GM23338 (cell line): Measurements from ENCODE around the gene NEURL3. TPM values are rescaled to one million over a fixed set of nuclear protein-coding genes. Genes with fewer than 3 reads are reported as not detected.

Experiments
- ATAC-seq: fragments of 200-7000 bp; cut with Tn5 transposase; 3 replicates; pipeline ENCODE4 v1.9.1; 2020
- DNase-seq: peaks from one replicate; pipeline ENCODE4 v3.0.0-alpha.2; 2015; ENCODE audit warnings: low spot score
- H2AFZ ChIP-seq: fragments of 200-600 bp; sonication (generic); 2 replicates; pipeline ENCODE4 v1.8.0; 2016; ENCODE audit warnings: antibody characterized with exemption, mild to moderate bottlenecking, moderate library complexity
- H3F3A ChIP-seq: fragments of 200-600 bp; sonication (generic); replicated peaks from 2 replicates; pipeline ENCODE4 v1.8.0; 2017; ENCODE audit warnings: antibody characterized with exemption, mixed run types, low read depth
- H3K27ac ChIP-seq: fragments of 200-600 bp; sonication (generic); 2 replicates; pipeline ENCODE4 v1.6.1; 2016; ENCODE audit warnings: low read depth
- H3K27me3 ChIP-seq: fragments of 200-600 bp; sonication (generic); 2 replicates; pipeline ENCODE4 v1.8.0; 2016; ENCODE audit warnings: mild to moderate bottlenecking, mixed run types, moderate library complexity; ENCODE audit not compliant: insufficient read depth
- H3K36me3 ChIP-seq: fragments of 200-600 bp; sonication (generic); 2 replicates; pipeline ENCODE4 v1.8.0; 2016; ENCODE audit warnings: mild to moderate bottlenecking; ENCODE audit not compliant: insufficient read depth
- H3K4me1 ChIP-seq: fragments of 200-600 bp; sonication (generic); 2 replicates; pipeline ENCODE4 v1.8.0; 2016; ENCODE audit warnings: mild to moderate bottlenecking, moderate library complexity; ENCODE audit not compliant: insufficient read depth
- H3K4me2 ChIP-seq: fragments of 200-600 bp; sonication (generic); 2 replicates; pipeline ENCODE4 v1.7.1; 2017; ENCODE audit warnings: mixed run types
- H3K4me3 ChIP-seq: fragments of 200-600 bp; sonication (generic); 2 replicates; pipeline ENCODE4 v1.6.1; 2016; ENCODE audit warnings: mixed run types
- H3K79me2 ChIP-seq: fragments of 200-600 bp; sonication (generic); replicated peaks from 2 replicates; pipeline ENCODE4 v1.8.0; 2017; ENCODE audit warnings: mild to moderate bottlenecking; ENCODE audit not compliant: insufficient read depth
- H3K9me2 ChIP-seq: fragments of 200-600 bp; sonication (generic); 2 replicates; pipeline ENCODE4 v1.8.0; 2017; ENCODE audit not compliant: insufficient read depth
- H4K20me1 ChIP-seq: fragments of 200-600 bp; sonication (generic); replicated peaks from 2 replicates; pipeline ENCODE4 v1.8.0; 2017; ENCODE audit warnings: mild to moderate bottlenecking; ENCODE audit not compliant: insufficient read depth
- H3K27ac Mint-ChIP-seq: 2 replicates; pipeline ENCODE4 v1.8.0; 2020; ENCODE audit warnings: inconsistent platforms, mild to moderate bottlenecking, moderate library complexity, mixed read lengths
- H3K27me3 Mint-ChIP-seq: 3 replicates; pipeline ENCODE4 v1.8.0; 2022; ENCODE audit warnings: low read depth, mild to moderate bottlenecking, moderate library complexity, mixed read lengths, inconsistent platforms; ENCODE audit not compliant: insufficient read depth, poor library complexity
- H3K36me3 Mint-ChIP-seq: 3 replicates; pipeline ENCODE4 v1.8.0; 2021; ENCODE audit warnings: low read depth, mild to moderate bottlenecking, inconsistent platforms, moderate library complexity, mixed read lengths
- H3K4me1 Mint-ChIP-seq: 3 replicates; pipeline ENCODE4 v1.8.0; 2020; ENCODE audit warnings: mild to moderate bottlenecking, inconsistent platforms, mixed read lengths
- H3K4me3 Mint-ChIP-seq: 3 replicates; pipeline ENCODE4 v1.8.0; 2021; ENCODE audit warnings: moderate library complexity, mild to moderate bottlenecking, inconsistent platforms, mixed read lengths
- H3K9me3 Mint-ChIP-seq: 3 replicates; pipeline ENCODE4 v1.8.0; 2020; ENCODE audit warnings: moderate library complexity, mild to moderate bottlenecking, inconsistent platforms, mixed read lengths
- CREB1 ChIP-seq: fragments of 250-450 bp; sonication (Bioruptor Pico); IDR thresholded peaks from 2 replicates; pipeline ENCODE4 v1.5.0; 2020; ENCODE audit warnings: low read depth, mild to moderate bottlenecking, moderate library complexity
- EZH2 ChIP-seq: fragments of 200-600 bp; sonication (generic); IDR thresholded peaks from one replicate; pipeline ENCODE4 v1.8.0; 2017; ENCODE audit warnings: antibody characterized with exemption, mild to moderate bottlenecking, low read depth; ENCODE audit not compliant: unreplicated experiment
- EZH2phosphoT487 ChIP-seq: fragments of 200-600 bp; sonication (generic); IDR thresholded peaks from one replicate; pipeline ENCODE4 v1.8.1; 2018; ENCODE audit warnings: antibody characterized with exemption; ENCODE audit not compliant: unreplicated experiment
- JUNB ChIP-seq: IDR thresholded peaks from one replicate; pipeline ENCODE4 v1.6.1; 2016; ENCODE audit warnings: antibody characterized with exemption; ENCODE audit not compliant: unreplicated experiment
- NANOG ChIP-seq: IDR thresholded peaks from 2 replicates; pipeline ENCODE4 v1.6.1; 2016; ENCODE audit warnings: antibody characterized with exemption, borderline replicate concordance
- POLR2AphosphoS5 ChIP-seq: IDR thresholded peaks from 2 replicates; pipeline ENCODE4 v1.6.1; 2016; ENCODE audit warnings: antibody characterized with exemption, low read depth
- STAT1 ChIP-seq: IDR thresholded peaks from one replicate; pipeline ENCODE4 v1.6.1; 2016; ENCODE audit warnings: antibody characterized with exemption; ENCODE audit not compliant: unreplicated experiment
- ZNF114 ChIP-seq: fragments of 250-450 bp; sonication (Bioruptor Pico); IDR thresholded peaks from 2 replicates; pipeline ENCODE4 v1.5.0; 2020; ENCODE audit warnings: mild to moderate bottlenecking, moderate library complexity
- ZNF331 ChIP-seq: fragments of 250-450 bp; sonication (Bioruptor Pico); IDR thresholded peaks from 2 replicates; pipeline ENCODE4 v1.5.0; 2020; ENCODE audit warnings: low read depth, mild to moderate bottlenecking, moderate library complexity
- polyA plus RNA-seq: library from polyadenylated mRNA; unstranded; fragments of >200 nt; fragmentation: Nextera tagmentation; extraction: Ambion mirVana; gene quantifications from 2 replicates; pipeline ENCODE4 v1.2.1, GENCODE V29; 2016
- total RNA-seq: library from RNA; depleted of rRNA; stranded (reverse); fragments of >200 nt; shearing (Covaris generic); gene quantifications from 2 replicates; pipeline ENCODE4 v1.2.3, GENCODE V29; 2014
- TF ChIP-seq, protein P1 (sequence below): IDR thresholded peaks from 2 replicates; pipeline ENCODE4 v1.6.1; 2016; ENCODE audit warnings: antibody characterized with exemption
- TF ChIP-seq, protein P2 (sequence below), 2 experiments: fragments of 200-600 bp in 1 of 2; sonication (generic) in 1 of 2; conservative IDR thresholded peaks; 2 replicates each; pipeline versions ENCODE4 v1.5.1 to v1.6.1; 2016 to 2017; ENCODE audit warnings: antibody characterized with exemption in 2 of 2, low read depth in 2 of 2, mild to moderate bottlenecking in 2 of 2, moderate library complexity in 1 of 2

NEURL3 gene
- total and polyA plus RNA-seq, 2 experiments from 2014 or later, result 0.21 TPM; not detected in 1

DNA sequence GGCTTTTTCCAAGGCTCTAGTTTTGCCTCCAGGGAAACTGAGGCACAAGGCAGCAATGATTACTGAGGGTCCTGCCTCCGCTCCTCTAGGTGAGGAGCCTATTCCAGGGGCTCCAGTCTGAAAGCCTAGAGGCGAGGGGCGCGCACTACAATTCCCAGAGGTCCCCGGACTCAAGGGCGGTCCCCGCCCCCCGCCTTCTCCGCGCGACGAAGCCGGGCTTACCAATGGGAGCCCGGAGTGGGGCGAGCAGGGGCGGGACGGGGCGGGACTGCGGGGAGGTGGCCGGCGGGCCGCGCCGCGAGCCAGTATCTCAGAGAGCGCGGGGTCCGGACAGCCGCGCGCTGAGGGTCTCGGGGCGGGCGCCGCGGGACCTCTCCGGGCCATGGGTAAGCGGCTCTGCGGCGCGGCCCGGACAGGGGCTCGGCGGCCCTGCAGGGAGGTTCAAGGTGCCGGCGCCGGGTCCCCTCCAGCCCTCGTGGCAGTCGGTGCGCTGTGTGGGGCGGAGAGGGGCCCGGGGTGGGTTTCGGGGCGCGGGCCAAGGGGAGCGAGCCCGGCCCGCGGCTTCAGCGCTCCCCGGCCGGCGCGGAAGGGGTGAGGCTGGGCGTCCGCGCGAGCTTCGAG, 31.4 kb upstream of the NEURL3 start, which contains the start of gene ARID5A:
Gene ARID5A (plus strand): TSS at position 308 of the 621 bp plus-strand sequence. CDS start 75 bp downstream, at position 383.
- peak within 1 kb of the TSS; percentile 77 for H3K4me3 ChIP-seq
- H3K9me2 ChIP-seq, result no peaks in the 10 kb centered on the region
- H3K36me3 ChIP-seq, result no peaks in the 10 kb centered on the region
- DNase-seq (peak; percentile 97), ATAC-seq (peak; percentile 69)
- no peaks in the 10 kb centered on the region for H3K9me3 Mint-ChIP-seq
- peak within 1 kb of the TSS; percentile 96 for H2AFZ ChIP-seq
- H3K4me1 ChIP-seq, result peaks cover 38% of the 10 kb centered on the region
- H3K4me3 Mint-ChIP-seq, result peak within 1 kb of the TSS; percentile 82
- 0 out of 2 replicates have a peak, but pooled peaks cover 6% of the 10 kb centered on the region for H3K79me2 ChIP-seq
- H3K27ac ChIP-seq, result no peak within 1 kb of the TSS
- no peaks in the 10 kb centered on the region for H3K36me3 Mint-ChIP-seq
- 0 out of 2 replicates have a peak, but pooled peaks cover 3% of the 10 kb centered on the region for H3F3A ChIP-seq
- peaks cover 5% of the 10 kb centered on the region; the same call in 1 of the 2 replicates for H4K20me1 ChIP-seq
- H3K27me3 Mint-ChIP-seq, result peaks cover 29% of the 10 kb centered on the region
- H3K27me3 ChIP-seq, result peaks cover 41% of the 10 kb centered on the region
- peak within 1 kb of the TSS; percentile 93 for H3K4me2 ChIP-seq
- peaks cover 37% of the 10 kb centered on the region for H3K4me1 Mint-ChIP-seq
- TF ChIP-seq EZH2phosphoT487, result no peak
- TF ChIP-seq JUNB, result no peak
- peak; percentile 68 for TF ChIP-seq POLR2AphosphoS5
- TF ChIP-seq, protein P1, sequence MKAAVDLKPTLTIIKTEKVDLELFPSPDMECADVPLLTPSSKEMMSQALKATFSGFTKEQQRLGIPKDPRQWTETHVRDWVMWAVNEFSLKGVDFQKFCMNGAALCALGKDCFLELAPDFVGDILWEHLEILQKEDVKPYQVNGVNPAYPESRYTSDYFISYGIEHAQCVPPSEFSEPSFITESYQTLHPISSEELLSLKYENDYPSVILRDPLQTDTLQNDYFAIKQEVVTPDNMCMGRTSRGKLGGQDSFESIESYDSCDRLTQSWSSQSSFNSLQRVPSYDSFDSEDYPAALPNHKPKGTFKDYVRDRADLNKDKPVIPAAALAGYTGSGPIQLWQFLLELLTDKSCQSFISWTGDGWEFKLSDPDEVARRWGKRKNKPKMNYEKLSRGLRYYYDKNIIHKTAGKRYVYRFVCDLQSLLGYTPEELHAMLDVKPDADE, result peak; percentile 58; the same call in 1 of the 2 replicates
- TF ChIP-seq CREB1, result peak; percentile 77
- TF ChIP-seq NANOG, result no peak
- H3K27ac Mint-ChIP-seq, result no peak within 1 kb of the TSS

DNA sequence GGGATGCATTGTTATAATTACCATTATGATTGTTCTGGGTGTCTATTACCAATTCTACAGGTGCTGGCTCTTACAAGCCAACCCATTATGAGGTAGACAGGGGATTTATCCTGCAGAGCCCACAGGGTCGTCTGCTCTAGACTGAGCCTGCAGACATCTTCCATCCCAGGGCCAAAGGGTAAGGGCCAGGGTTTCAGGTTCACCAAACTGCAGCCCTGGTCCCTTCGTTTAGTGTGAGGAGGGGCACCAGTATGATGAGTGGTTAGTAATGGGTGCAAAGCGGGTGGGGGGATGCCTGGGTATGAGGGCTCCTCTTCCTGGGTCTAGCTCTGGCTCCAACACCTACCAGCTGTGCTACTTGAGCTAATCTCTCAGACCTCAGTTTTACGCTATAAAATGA, 30.2 kb upstream of the NEURL3 start:
- 0 out of 2 replicates have a peak, but pooled peaks cover 3% of the 10 kb centered on the region for H3F3A ChIP-seq
- H3K4me3 Mint-ChIP-seq, result no peak overlapping the region
- H3K27me3 Mint-ChIP-seq, result peaks cover 27% of the 10 kb centered on the region
- peaks cover 43% of the 10 kb centered on the region for H3K27me3 ChIP-seq
- no peaks in the 10 kb centered on the region for H3K36me3 ChIP-seq
- H3K36me3 Mint-ChIP-seq, result no peaks in the 10 kb centered on the region
- no peak for DNase-seq
- no peak for TF ChIP-seq STAT1
- TF ChIP-seq ZNF331 (CRISPR knock-in tag), result no peak
- TF ChIP-seq NANOG, result no peak
- H3K27ac Mint-ChIP-seq, result no peak overlapping the region
- no peaks in the 10 kb centered on the region for H3K9me2 ChIP-seq
- no peaks in the 10 kb centered on the region for H3K9me3 Mint-ChIP-seq
- H2AFZ ChIP-seq, result no peak overlapping the region
- H3K4me1 Mint-ChIP-seq, result peaks cover 38% of the 10 kb centered on the region
- H3K4me1 ChIP-seq, result peaks cover 37% of the 10 kb centered on the region
- no peaks in the 10 kb centered on the region for H3K79me2 ChIP-seq
- H3K4me2 ChIP-seq, result no peak overlapping the region
- H3K27ac ChIP-seq, result no peak overlapping the region
- no peak for ATAC-seq
- no peak overlapping the region for H3K4me3 ChIP-seq
- peaks cover 5% of the 10 kb centered on the region; the same call in 1 of the 2 replicates for H4K20me1 ChIP-seq

DNA sequence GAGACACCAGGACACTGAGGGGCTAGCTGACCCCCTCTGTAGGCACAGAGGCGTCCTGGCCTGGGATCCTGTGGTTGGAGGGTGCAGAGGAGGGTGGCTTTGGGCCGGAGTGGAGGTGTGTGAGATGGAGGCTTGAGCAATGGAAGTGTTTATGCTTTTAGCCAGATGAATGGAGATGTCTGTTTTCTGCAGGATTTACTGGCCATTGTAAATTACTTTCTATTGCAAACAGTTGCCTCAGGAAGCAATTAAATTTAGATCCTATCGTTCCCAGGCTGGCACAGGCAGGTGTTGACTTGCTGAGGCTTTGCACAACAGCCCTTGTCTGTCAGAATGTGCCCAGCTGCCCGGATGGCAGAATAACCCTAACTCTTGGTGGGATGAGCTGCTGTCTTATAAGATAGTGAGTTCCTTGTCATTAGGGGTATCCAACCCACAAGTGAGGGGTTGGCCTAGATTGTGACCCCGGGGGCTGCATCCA, 29.6 kb upstream of the NEURL3 start:
- TF ChIP-seq POLR2AphosphoS5 (no peak), EZH2phosphoT487 (no peak), CREB1 (no peak), ZNF114 (CRISPR knock-in tag) (no peak), ZNF331 (CRISPR knock-in tag) (no peak), EZH2 (no peak), STAT1 (no peak), NANOG (no peak)
- TF ChIP-seq, protein P1, result no peak
- TF ChIP-seq, protein P2, sequence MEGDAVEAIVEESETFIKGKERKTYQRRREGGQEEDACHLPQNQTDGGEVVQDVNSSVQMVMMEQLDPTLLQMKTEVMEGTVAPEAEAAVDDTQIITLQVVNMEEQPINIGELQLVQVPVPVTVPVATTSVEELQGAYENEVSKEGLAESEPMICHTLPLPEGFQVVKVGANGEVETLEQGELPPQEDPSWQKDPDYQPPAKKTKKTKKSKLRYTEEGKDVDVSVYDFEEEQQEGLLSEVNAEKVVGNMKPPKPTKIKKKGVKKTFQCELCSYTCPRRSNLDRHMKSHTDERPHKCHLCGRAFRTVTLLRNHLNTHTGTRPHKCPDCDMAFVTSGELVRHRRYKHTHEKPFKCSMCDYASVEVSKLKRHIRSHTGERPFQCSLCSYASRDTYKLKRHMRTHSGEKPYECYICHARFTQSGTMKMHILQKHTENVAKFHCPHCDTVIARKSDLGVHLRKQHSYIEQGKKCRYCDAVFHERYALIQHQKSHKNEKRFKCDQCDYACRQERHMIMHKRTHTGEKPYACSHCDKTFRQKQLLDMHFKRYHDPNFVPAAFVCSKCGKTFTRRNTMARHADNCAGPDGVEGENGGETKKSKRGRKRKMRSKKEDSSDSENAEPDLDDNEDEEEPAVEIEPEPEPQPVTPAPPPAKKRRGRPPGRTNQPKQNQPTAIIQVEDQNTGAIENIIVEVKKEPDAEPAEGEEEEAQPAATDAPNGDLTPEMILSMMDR (conservative IDR thresholded peaks at IDR 0.05; ENCODE audit: low read depth in 2 of 2), result no peak
- Mint-ChIP-seq H3K36me3 (no peaks in the 10 kb centered on the region), H3K4me3 (no peak overlapping the region; the same call in 2 of the 3 replicates), H3K27me3 (peaks cover 27% of the 10 kb centered on the region), H3K9me3 (no peaks in the 10 kb centered on the region), H3K4me1 (peaks cover 32% of the 10 kb centered on the region), H3K27ac (no peak overlapping the region)
- 0 out of 2 replicates have a peak, but pooled peaks cover 3% of the 10 kb centered on the region for H3F3A ChIP-seq
- no peak overlapping the region for H2AFZ ChIP-seq
- H3K4me1 ChIP-seq, result peaks cover 31% of the 10 kb centered on the region
- H3K4me2 ChIP-seq, result no peak overlapping the region
- H3K4me3 ChIP-seq, result no peak overlapping the region
- DNase-seq (no peak), ATAC-seq (no peak)
- peaks cover 39% of the 10 kb centered on the region for H3K27me3 ChIP-seq
- no peaks in the 10 kb centered on the region for H3K9me2 ChIP-seq
- no peaks in the 10 kb centered on the region for H3K36me3 ChIP-seq
- no peaks in the 10 kb centered on the region for H3K79me2 ChIP-seq
- no peak overlapping the region for H3K27ac ChIP-seq
- peaks cover 5% of the 10 kb centered on the region; the same call in 1 of the 2 replicates for H4K20me1 ChIP-seq
